Thymus (tissue), 11 donors: ENCODE results near the gene SECTM1. TPM values are rescaled to one million over a fixed set of nuclear protein-coding genes. Genes with fewer than 3 reads are reported as not detected.
A peak's percentile ranks its signal among the peaks of the same experiment; 100 is the strongest.

Experiments used
- DNase-seq, 9 donors: peaks; one replicate each; pipeline ENCODE4 v3.0.0-alpha.2; 2013; ENCODE audit warnings: low spot score in 9 of 9, low read depth in 6 of 9, missing footprints in 1 of 9
- H3K27ac ChIP-seq, 2 donors: one replicate each; pipeline ENCODE4 v1.5.1; 2013; ENCODE audit warnings: control low read depth in 1 of 2, low read depth in 1 of 2, low read length in 1 of 2, mild to moderate bottlenecking in 1 of 2, moderate library complexity in 1 of 2
- H3K27me3 ChIP-seq, 2 donors: one replicate each; pipeline ENCODE4 v1.5.1; 2013; ENCODE audit warnings: low read length in 1 of 2; ENCODE audit not compliant: control insufficient read depth in 2 of 2, insufficient read depth in 1 of 2
- H3K36me3 ChIP-seq, 2 donors: one replicate each; pipeline ENCODE4 v1.5.1; 2013; ENCODE audit warnings: low read length in 1 of 2, mild to moderate bottlenecking in 1 of 2, moderate library complexity in 1 of 2; ENCODE audit not compliant: control insufficient read depth in 2 of 2, insufficient read depth in 2 of 2
- H3K4me1 ChIP-seq, 2 donors: one replicate each; pipeline ENCODE4 v1.5.1; 2013; ENCODE audit warnings: low read length in 2 of 2; ENCODE audit not compliant: control insufficient read depth in 2 of 2, insufficient read depth in 2 of 2
- H3K4me3 ChIP-seq, 2 donors: one replicate each; pipeline ENCODE4 v1.5.1; 2013; ENCODE audit warnings: low read length in 2 of 2, control low read depth in 1 of 2, mild to moderate bottlenecking in 1 of 2
- H3K9me3 ChIP-seq, 2 donors: one replicate each; pipeline ENCODE4 v1.5.1; 2013; ENCODE audit warnings: low read length in 1 of 2, mild to moderate bottlenecking in 1 of 2; ENCODE audit not compliant: control insufficient read depth in 2 of 2, insufficient read depth in 1 of 2
- WGBS: extraction: QIAGEN DNeasy Blood & Tissue Kit; methylation state at CpG from one replicate; pipeline ENCODE4 v1.1.7; 2013; 5-methylcytosine and 5-hydroxymethylcytosine counted together
- polyA plus RNA-seq: library from polyadenylated mRNA; stranded (reverse); fragments of 200-250 nt; gene quantifications from one replicate; pipeline ENCODE4 v1.2.3, GENCODE V29; 2013
- total RNA-seq: library from RNA; stranded (reverse); fragments of 120-200 nt; gene quantifications from one replicate; pipeline ENCODE4 v1.2.4, GENCODE V29; 2013
- donor health status: healthy.

The SECTM1 gene
- total and polyA plus RNA-seq, 2 donors: 7.5 to 11.7 TPM

- Histone ChIP-seq H3K27me3 (peaks cover 62 to 78% of the 10 kb centered on the region in 2 donors), H3K9me3 (no peaks in the 10 kb centered on the region), H3K4me1 (peaks cover 0 to 13% of the 10 kb centered on the region in 2 donors), H3K36me3 (no peaks in the 10 kb centered on the region), H3K27ac (no peak within 1 kb of the TSS), H3K4me3 (peak within 1 kb of the TSS in 1 of 2 donors; percentile 5)
- no peak for DNase-seq
- whole genome bisulfite sequencing: 5% methylated on average over 109 of the region's 109 CpGs
Observed at GRCh38 chr17:82371333-82372248, 38.0 kb upstream of the SECTM1 start, which contains the start of gene UTS2R. Gene UTS2R (plus strand): TSS chr17:82371765. CDS start chr17:82374325, 2,560 bp downstream.

- Histone ChIP-seq H3K27ac (no peak overlapping the region), H3K4me1 (peaks cover 0 to 13% of the 10 kb centered on the region in 2 donors), H3K27me3 (peaks cover 56 to 69% of the 10 kb centered on the region in 2 donors), H3K36me3 (no peaks in the 10 kb centered on the region), H3K4me3 (peak overlapping the region in 1 of 2 donors; percentile 5), H3K9me3 (no peaks in the 10 kb centered on the region)
- WGBS: 29% methylated on average over 38 of the region's 38 CpGs
- no peak for DNase-seq
Observed at GRCh38 chr17:82370471-82371332, 37.1 kb upstream of the SECTM1 start.

- Histone ChIP-seq H3K4me3 (no peak overlapping the region), H3K27ac (no peak overlapping the region), H3K4me1 (peaks cover 0 to 13% of the 10 kb centered on the region in 2 donors), H3K36me3 (no peaks in the 10 kb centered on the region), H3K27me3 (peaks cover 41 to 54% of the 10 kb centered on the region in 2 donors), H3K9me3 (no peaks in the 10 kb centered on the region)
- DNase-seq: no peak
- 93% methylated on average over 7 of the region's 7 CpGs for WGBS
Observed at GRCh38 chr17:82369211-82369610, 35.6 kb upstream of the SECTM1 start.

GRCh38 chr17:82367724-82368524, 34.4 kb upstream of the SECTM1 start:
- Histone ChIP-seq H3K4me3 (no peak overlapping the region), H3K4me1 (peaks cover 0 to 13% of the 10 kb centered on the region in 2 donors), H3K9me3 (no peaks in the 10 kb centered on the region), H3K36me3 (no peaks in the 10 kb centered on the region), H3K27ac (no peak overlapping the region), H3K27me3 (peaks cover 29 to 41% of the 10 kb centered on the region in 2 donors)
- WGBS: 94% methylated on average over 14 of the region's 14 CpGs
- no peak for DNase-seq

DNA sequence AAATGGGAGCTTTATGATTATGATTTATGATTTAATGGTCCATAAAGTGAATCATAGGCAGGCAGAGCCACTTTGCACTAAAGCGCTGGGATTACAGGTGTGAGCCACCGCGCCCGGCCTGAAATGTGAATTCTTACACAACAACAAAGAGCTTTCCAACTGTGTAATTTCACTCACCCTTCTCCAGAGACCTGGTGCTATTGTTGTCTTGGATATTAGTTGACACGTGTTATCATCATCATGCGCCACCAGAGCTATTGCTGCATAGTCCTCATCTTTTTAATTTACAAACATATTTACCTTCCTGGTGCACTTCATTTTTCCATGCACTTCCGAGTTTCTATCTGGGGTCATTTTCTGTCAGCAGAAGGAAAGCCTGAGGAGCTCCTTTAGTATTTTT, 33.2 kb upstream of the SECTM1 start:
- DNase-seq: no peak
- WGBS: 94% methylated on average over 7 of the region's 7 CpGs
- peaks cover 18 to 32% of the 10 kb centered on the region in 2 donors for H3K27me3 ChIP-seq

GRCh38 chr17:82365606-82366295, 32.2 kb upstream of the SECTM1 start:
- 90% methylated on average over 6 of the region's 6 CpGs for WGBS
- H3K36me3 ChIP-seq: no peaks in the 10 kb centered on the region
- peaks cover 8 to 22% of the 10 kb centered on the region in 2 donors for H3K27me3 ChIP-seq
- H3K9me3 ChIP-seq: no peaks in the 10 kb centered on the region
- no peak for DNase-seq
- peaks cover 0 to 7% of the 10 kb centered on the region in 2 donors for H3K4me1 ChIP-seq
- no peak overlapping the region for H3K4me3 ChIP-seq
- no peak overlapping the region for H3K27ac ChIP-seq

More for the DNA sequence above, 33.2 kb upstream of the SECTM1 start:
- H3K27ac ChIP-seq: no peak overlapping the region
- peaks cover 0 to 10% of the 10 kb centered on the region in 2 donors for H3K4me1 ChIP-seq
- H3K36me3 ChIP-seq: no peaks in the 10 kb centered on the region
- no peak overlapping the region for H3K4me3 ChIP-seq
- H3K9me3 ChIP-seq: no peaks in the 10 kb centered on the region

- peaks cover 0 to 13% of the 10 kb centered on the region in 2 donors for H3K27me3 ChIP-seq
- H3K9me3 ChIP-seq: peaks cover 0 to 5% of the 10 kb centered on the region in 2 donors
- no peak for DNase-seq
- H3K27ac ChIP-seq: no peak overlapping the region
- H3K36me3 ChIP-seq: no peaks in the 10 kb centered on the region
- H3K4me1 ChIP-seq: peaks cover 3 to 20% of the 10 kb centered on the region in 2 donors
- no peak overlapping the region for H3K4me3 ChIP-seq
- WGBS: 98% methylated on average over 6 of the region's 6 CpGs
Observed at GRCh38 chr17:82361885-82362633, 28.5 kb upstream of the SECTM1 start.
